AG10803 (cell line): ENCODE results near the gene TRPM8.

Experiments used
- DNase-seq: peaks from one replicate; pipeline ENCODE4 v3.0.0; 2010; ENCODE audit warnings: low read depth
- H3K4me3 ChIP-seq: 2 replicates; pipeline ENCODE4 v1.5.1; 2011; ENCODE audit warnings: mild to moderate bottlenecking, low read length, control low read depth
- TF ChIP-seq, protein P1 (sequence below): conservative IDR thresholded peaks from 2 replicates; pipeline ENCODE4 v1.5.1; 2011; ENCODE audit warnings: mild to moderate bottlenecking, low read length, control low read depth, inconsistent platforms

Gene TRPM8

DNA sequence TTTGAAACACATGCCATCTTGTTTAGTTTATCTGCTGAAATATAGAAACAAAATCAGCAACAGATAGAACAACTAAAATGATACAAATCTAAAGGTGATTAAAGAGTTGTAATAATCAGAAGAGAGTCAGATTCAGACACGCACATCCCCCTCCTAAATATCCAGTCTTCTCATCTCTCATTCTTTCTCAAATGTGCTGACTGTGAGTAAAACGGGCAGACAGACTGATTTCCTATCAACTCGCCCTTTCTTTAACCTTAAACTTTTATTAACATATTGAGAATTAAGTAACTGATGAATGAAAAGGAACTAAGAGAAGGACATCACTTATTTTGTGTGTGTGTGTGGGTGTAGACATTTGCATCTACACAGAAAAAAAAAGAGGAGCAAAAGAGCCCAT lies 98.7 kb downstream of the TRPM8 start:
- TF ChIP-seq, protein P1, sequence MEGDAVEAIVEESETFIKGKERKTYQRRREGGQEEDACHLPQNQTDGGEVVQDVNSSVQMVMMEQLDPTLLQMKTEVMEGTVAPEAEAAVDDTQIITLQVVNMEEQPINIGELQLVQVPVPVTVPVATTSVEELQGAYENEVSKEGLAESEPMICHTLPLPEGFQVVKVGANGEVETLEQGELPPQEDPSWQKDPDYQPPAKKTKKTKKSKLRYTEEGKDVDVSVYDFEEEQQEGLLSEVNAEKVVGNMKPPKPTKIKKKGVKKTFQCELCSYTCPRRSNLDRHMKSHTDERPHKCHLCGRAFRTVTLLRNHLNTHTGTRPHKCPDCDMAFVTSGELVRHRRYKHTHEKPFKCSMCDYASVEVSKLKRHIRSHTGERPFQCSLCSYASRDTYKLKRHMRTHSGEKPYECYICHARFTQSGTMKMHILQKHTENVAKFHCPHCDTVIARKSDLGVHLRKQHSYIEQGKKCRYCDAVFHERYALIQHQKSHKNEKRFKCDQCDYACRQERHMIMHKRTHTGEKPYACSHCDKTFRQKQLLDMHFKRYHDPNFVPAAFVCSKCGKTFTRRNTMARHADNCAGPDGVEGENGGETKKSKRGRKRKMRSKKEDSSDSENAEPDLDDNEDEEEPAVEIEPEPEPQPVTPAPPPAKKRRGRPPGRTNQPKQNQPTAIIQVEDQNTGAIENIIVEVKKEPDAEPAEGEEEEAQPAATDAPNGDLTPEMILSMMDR = no peak
- H3K4me3 ChIP-seq = no peak overlapping the region
- no peak for DNase-seq

DNA sequence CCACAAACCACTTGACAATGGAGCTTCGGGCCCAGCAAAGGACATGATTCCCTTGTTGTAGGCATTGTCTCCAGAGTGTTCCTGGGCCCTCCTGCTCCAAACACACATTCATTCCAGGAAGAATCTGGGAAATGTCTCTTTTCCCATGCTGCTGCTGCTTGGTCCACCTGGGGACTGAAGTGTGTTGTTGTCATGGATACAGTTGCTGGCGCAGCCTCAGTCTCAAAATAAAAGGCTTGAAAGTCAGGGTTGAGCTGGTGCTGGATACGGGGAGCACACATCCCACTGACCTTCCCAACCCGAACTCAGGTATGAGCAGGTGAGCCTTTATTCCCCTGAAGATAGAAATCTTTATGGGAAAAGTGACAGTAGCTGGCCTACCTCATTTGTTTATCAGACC lies 102.7 kb downstream of the TRPM8 start:
- no peak for DNase-seq
- H3K4me3 ChIP-seq = no peak overlapping the region
- TF ChIP-seq, protein P1 = no peak

DNA sequence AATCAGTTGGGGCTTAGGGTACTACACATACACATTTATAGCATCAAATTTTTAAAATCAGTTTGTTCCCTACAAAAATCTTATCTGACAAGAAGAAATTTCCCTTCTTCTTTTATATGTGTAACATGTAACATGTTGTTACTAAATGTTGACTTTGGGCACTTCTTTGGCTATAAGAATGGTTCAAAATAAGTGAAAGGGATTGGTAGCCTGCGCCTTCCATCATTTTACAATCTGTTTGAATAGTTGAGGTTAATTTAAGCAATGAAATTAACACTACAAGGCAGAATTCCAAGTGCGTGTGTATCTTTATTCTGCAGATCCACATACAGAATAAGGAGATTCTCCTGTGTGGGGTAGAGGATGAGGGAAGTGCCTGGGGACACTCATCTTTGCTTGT lies 103.2 kb downstream of the TRPM8 start:
- no peak for DNase-seq
- TF ChIP-seq, protein P1 = no peak
- no peak overlapping the region for H3K4me3 ChIP-seq

DNA sequence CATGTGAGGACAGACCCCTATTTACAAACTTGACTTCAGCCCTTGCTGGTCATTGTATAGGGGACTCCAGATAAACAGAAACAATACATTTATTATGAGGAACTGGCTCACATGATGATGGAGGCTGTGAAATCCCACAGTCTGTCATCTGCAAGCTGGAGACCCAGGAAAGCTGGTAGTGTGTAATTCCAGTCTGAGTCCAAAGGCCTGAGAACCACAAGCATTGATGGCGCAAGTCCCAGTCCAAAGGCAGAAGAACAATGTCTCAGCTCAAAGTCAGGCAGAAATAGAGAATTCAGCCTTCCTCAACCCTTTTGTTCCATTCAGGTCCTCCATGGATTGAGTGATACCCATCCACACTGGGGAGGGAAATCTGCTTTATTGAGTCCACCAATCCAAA lies 105.3 kb downstream of the TRPM8 start:
- TF ChIP-seq, protein P1 = no peak
- DNase-seq = no peak
- no peak overlapping the region for H3K4me3 ChIP-seq

DNA sequence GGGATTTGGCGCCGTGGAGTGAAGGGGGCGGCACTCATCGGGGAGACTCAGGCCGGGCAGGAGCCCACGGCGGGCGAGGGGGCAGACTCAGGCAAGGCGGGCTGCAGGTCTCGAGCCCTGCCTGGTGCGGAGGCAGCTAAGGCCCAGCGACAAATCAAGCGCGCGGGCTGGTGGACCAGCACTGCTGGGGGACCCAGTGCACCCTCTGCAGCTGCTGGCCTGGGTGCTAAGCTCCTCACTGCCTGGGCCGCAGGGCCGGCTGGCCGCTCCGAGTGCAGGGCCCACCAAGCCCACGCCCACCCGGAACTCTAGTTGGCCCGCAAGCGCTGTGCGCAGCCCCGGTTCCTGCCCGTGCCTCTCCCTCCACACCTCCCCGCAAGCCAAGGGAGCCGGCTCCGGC lies 107.1 kb downstream of the TRPM8 start:
- no peak overlapping the region for H3K4me3 ChIP-seq
- TF ChIP-seq, protein P1 = no peak
- no peak for DNase-seq

DNA sequence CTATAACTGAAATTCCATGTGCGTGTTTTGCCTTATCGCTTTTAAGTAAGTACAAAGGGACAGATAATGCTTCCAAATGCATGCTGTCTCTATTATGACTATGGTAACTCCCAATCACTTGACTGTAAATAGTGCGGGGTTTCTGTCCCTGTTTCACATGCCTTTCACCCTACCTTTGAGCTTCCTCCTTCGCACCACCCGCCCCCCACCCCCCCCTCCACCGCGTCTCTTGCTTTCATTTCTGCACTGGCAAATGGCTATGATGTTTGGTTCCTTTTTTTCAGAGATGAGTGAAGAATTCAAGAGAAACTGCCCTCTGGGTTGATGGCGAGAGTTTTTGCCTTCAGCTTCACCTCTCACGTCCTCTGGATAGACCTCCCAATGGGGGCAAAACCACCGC lies 108.3 kb downstream of the TRPM8 start:
- peak overlapping the region; percentile 47 for H3K4me3 ChIP-seq
- TF ChIP-seq, protein P1 = no peak
- DNase-seq = no peak

DNA sequence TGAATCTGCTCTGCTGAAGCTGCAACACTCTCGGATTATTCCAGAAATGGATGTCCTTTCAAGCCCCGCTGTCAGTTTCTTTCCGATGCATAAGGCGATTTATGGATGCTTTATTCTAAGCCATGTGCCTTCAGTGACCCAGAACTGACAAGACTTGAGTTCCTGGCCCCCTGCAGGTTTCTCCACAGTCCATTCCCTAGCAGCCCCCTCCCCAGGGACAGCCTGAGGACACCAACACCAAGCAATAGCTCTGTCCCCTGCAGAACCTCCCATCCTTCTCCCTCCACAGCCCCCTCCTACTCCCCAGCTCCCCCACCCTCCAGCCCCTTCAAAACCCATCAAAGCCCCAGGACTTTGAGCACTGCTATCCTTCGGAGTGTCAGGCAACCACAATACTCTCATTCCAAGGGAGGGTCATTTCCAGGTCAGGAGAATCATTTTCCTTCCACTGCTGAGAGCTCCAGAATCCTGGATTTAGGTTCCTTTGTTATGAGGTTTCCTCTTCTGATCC lies 108.8 kb downstream of the TRPM8 start:
- TF ChIP-seq, protein P1 = no peak
- peak overlapping the region; percentile 47 for H3K4me3 ChIP-seq
- no peak for DNase-seq
